Astrocyte (in vitro differentiated cells and primary cell): ENCODE data around the gene IMMP2L. TPM values are rescaled to one million over a fixed set of nuclear protein-coding genes. Genes with fewer than 3 reads are reported as not detected.

Experiments used
- DNase-seq: peaks from one replicate; pipeline ENCODE4 v3.0.0-alpha.2; 2010; ENCODE audit warnings: low read depth
- FAIRE-seq: peaks from 2 replicates; lab custom pipeline; 2011; peaks lifted over from hg19 to GRCh38; lab: Jason Lieb, UNC
- H2AFZ ChIP-seq: 2 replicates; pipeline ENCODE4 v1.6.0; 2012; ENCODE audit warnings: low read depth, low read length, inconsistent platforms
- H3K27ac ChIP-seq: 2 replicates; pipeline ENCODE4 v1.5.1; 2011; ENCODE audit warnings: low read depth, low read length, inconsistent platforms
- H3K27me3 ChIP-seq: 2 replicates; pipeline ENCODE4 v1.6.0; 2011; ENCODE audit warnings: low read length, inconsistent platforms; ENCODE audit not compliant: insufficient read depth
- H3K36me3 ChIP-seq: 2 replicates; pipeline ENCODE4 v1.5.1; 2011; ENCODE audit warnings: low read length, inconsistent platforms; ENCODE audit not compliant: insufficient read depth
- H3K4me1 ChIP-seq: 2 replicates; pipeline ENCODE4 v1.5.1; 2011; ENCODE audit warnings: low read length, inconsistent platforms; ENCODE audit not compliant: insufficient read depth
- H3K4me2 ChIP-seq: 2 replicates; pipeline ENCODE4 v1.6.0; 2012; ENCODE audit warnings: low read length, inconsistent platforms
- H3K4me3 ChIP-seq: 2 replicates; pipeline ENCODE4 v1.5.1; 2011; ENCODE audit warnings: low read depth, mild to moderate bottlenecking, low read length, inconsistent platforms; ENCODE audit not compliant: insufficient read depth
- H3K79me2 ChIP-seq: 2 replicates; pipeline ENCODE4 v1.6.0; 2012; ENCODE audit warnings: mild to moderate bottlenecking, low read length, inconsistent platforms; ENCODE audit not compliant: insufficient read depth
- H3K9ac ChIP-seq: 2 replicates; pipeline ENCODE4 v1.6.0; 2012; ENCODE audit warnings: mild to moderate bottlenecking, low read length, inconsistent platforms
- H3K9me3 ChIP-seq: 2 replicates; pipeline ENCODE4 v1.5.1; 2012; ENCODE audit warnings: low read depth, mild to moderate bottlenecking, low read length, inconsistent platforms; ENCODE audit not compliant: insufficient read depth
- H4K20me1 ChIP-seq: 2 replicates; pipeline ENCODE4 v1.6.0; 2012; ENCODE audit warnings: low read length, inconsistent platforms; ENCODE audit not compliant: insufficient read depth
- H3K27ac Mint-ChIP-seq: one replicate; pipeline ENCODE4 v1.8.0; 2021; ENCODE audit warnings: mild to moderate bottlenecking, mixed read lengths; ENCODE audit not compliant: unreplicated experiment
- H3K27me3 Mint-ChIP-seq: one replicate; pipeline ENCODE4 v1.8.0; 2021; ENCODE audit warnings: low read depth, mixed read lengths; ENCODE audit not compliant: unreplicated experiment
- H3K36me3 Mint-ChIP-seq: one replicate; pipeline ENCODE4 v1.8.0; 2021; ENCODE audit warnings: low read depth, mixed read lengths; ENCODE audit not compliant: unreplicated experiment
- H3K4me1 Mint-ChIP-seq: one replicate; pipeline ENCODE4 v1.8.0; 2021; ENCODE audit warnings: low read depth, mixed read lengths; ENCODE audit not compliant: unreplicated experiment
- H3K4me3 Mint-ChIP-seq: one replicate; pipeline ENCODE4 v1.8.0; 2021; ENCODE audit warnings: mild to moderate bottlenecking, moderate library complexity, mixed read lengths; ENCODE audit not compliant: unreplicated experiment
- H3K9me3 Mint-ChIP-seq: one replicate; pipeline ENCODE4 v1.8.0; 2021; ENCODE audit warnings: mild to moderate bottlenecking, mixed read lengths; ENCODE audit not compliant: unreplicated experiment
- EZH2 ChIP-seq: IDR thresholded peaks from 2 replicates; pipeline ENCODE4 v1.6.1; 2012; ENCODE audit warnings: mild to moderate bottlenecking, low read length, inconsistent platforms; ENCODE audit not compliant: insufficient read depth
- total RNA-seq: library from RNA; stranded (reverse); gene quantifications from 2 replicates; pipeline ENCODE4 v1.2.1, GENCODE V29; 2021
- TF ChIP-seq, protein P1 (sequence below): IDR thresholded peaks from 2 replicates; pipeline ENCODE4 v1.5.1; 2011; ENCODE audit warnings: low read depth, mild to moderate bottlenecking, inconsistent platforms, low read length, moderate library complexity; ENCODE audit not compliant: insufficient read depth

The IMMP2L gene
- total RNA-seq, 1 donor from 2014 or later: 13.8 TPM

DNA sequence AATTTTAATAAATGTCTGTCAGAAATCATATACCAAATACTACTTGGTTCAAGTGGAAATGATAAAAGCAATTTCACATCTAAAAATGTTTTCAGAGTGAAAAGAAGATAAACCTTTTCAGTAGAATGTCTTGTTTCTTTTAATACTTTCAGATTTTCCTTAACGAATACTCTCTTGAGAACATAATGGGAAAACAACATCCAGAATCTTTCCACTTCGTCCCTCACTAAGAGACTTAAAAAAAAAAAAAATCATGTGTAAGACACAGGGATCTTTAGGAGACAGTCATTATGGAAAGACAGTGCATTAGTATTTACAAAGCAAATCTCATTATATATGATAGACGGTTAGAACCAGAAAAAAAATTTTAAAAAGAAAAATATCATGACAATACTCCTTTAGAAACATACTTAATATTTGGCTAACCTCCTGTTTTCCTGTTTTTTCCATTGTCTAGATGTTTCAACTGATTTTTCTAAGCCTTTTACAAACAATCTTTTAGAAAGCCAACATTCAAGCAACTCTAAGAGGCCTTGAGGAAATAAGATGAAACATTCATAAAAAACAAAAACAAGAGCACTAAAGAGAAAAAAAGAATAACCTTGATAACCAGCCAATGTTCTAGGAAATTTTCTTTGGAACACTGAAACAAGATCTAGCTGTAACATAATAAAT, 811.2 kb downstream of the IMMP2L start:
- no peak for TF ChIP-seq EZH2
- TF ChIP-seq, protein P1, sequence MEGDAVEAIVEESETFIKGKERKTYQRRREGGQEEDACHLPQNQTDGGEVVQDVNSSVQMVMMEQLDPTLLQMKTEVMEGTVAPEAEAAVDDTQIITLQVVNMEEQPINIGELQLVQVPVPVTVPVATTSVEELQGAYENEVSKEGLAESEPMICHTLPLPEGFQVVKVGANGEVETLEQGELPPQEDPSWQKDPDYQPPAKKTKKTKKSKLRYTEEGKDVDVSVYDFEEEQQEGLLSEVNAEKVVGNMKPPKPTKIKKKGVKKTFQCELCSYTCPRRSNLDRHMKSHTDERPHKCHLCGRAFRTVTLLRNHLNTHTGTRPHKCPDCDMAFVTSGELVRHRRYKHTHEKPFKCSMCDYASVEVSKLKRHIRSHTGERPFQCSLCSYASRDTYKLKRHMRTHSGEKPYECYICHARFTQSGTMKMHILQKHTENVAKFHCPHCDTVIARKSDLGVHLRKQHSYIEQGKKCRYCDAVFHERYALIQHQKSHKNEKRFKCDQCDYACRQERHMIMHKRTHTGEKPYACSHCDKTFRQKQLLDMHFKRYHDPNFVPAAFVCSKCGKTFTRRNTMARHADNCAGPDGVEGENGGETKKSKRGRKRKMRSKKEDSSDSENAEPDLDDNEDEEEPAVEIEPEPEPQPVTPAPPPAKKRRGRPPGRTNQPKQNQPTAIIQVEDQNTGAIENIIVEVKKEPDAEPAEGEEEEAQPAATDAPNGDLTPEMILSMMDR: no peak
- Histone ChIP-seq H3K4me2 (no peak overlapping the region), H3K4me1 (no peaks in the 10 kb centered on the region), H3K79me2 (no peaks in the 10 kb centered on the region), H2AFZ (no peak overlapping the region), H3K36me3 (no peaks in the 10 kb centered on the region), H3K9me3 (no peaks in the 10 kb centered on the region), H3K9ac (no peak overlapping the region), H3K4me3 (no peak overlapping the region), H3K27me3 (no peaks in the 10 kb centered on the region), H4K20me1 (no peaks in the 10 kb centered on the region), H3K27ac (no peak overlapping the region)
- DNase-seq (no peak), FAIRE-seq (no peak)
- H3K36me3 Mint-ChIP-seq: no peaks in the 10 kb centered on the region
- H3K27ac Mint-ChIP-seq: no peak overlapping the region
- H3K4me1 Mint-ChIP-seq: no peaks in the 10 kb centered on the region
- H3K9me3 Mint-ChIP-seq: peaks cover 6% of the 10 kb centered on the region
- H3K27me3 Mint-ChIP-seq: no peaks in the 10 kb centered on the region
- no peak overlapping the region for H3K4me3 Mint-ChIP-seq

DNA sequence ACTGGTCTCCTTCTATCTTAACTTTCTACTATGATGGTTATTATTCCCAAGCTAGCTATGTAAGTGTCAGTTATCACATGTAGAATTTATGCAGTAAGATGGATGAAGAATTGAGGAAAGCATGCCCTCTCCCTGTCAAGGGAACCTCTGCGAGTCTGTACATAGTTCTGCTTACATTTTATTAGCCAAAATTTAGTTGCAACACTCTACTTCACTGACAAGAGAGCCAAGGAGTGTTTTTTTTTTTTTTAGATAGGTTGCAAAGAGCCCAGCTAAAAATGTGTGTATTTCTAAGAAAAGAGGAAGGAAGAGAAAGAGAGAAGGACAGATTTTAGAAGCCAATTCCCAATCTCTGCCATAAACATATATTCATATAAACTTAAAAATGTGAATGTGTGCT, 829.1 kb downstream of the IMMP2L start:
- Histone ChIP-seq H4K20me1 (no peaks in the 10 kb centered on the region), H3K4me2 (no peak overlapping the region), H3K9me3 (no peaks in the 10 kb centered on the region), H3K9ac (no peak overlapping the region), H2AFZ (no peak overlapping the region), H3K27me3 (no peaks in the 10 kb centered on the region), H3K4me3 (no peak overlapping the region), H3K36me3 (no peaks in the 10 kb centered on the region), H3K27ac (no peak overlapping the region), H3K79me2 (no peaks in the 10 kb centered on the region), H3K4me1 (no peaks in the 10 kb centered on the region)
- Mint-ChIP-seq H3K27ac (no peak overlapping the region), H3K36me3 (no peaks in the 10 kb centered on the region), H3K4me1 (no peaks in the 10 kb centered on the region), H3K4me3 (no peak overlapping the region), H3K27me3 (no peaks in the 10 kb centered on the region), H3K9me3 (peaks cover 2% of the 10 kb centered on the region)
- TF ChIP-seq EZH2: no peak
- TF ChIP-seq, protein P1: no peak
- no peak for FAIRE-seq
- DNase-seq: no peak

DNA sequence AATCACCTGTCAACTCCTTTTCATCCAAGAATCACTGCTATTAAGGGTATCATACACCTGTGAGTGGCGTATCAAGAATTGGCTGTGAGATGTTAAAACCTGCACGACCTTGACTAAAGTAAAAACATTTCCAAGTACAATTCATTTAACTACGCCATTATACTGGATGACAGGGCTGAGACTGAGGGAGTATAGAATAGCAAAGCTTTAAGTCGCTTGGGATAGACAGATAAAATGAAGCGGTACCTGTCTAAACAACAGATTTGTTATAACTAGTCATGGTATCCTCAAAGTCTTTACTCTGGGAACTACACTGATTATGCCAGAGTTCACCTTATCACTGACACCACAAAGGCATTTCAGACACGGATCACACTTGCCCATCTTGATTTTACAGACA, 837.5 kb downstream of the IMMP2L start:
- Histone ChIP-seq H3K27ac (no peak overlapping the region), H3K4me1 (no peaks in the 10 kb centered on the region), H3K9ac (no peak overlapping the region), H3K9me3 (no peaks in the 10 kb centered on the region), H3K36me3 (no peaks in the 10 kb centered on the region), H2AFZ (no peak overlapping the region), H3K79me2 (no peaks in the 10 kb centered on the region), H3K27me3 (no peaks in the 10 kb centered on the region), H3K4me2 (no peak overlapping the region), H4K20me1 (no peaks in the 10 kb centered on the region), H3K4me3 (no peak overlapping the region)
- DNase-seq (no peak), FAIRE-seq (no peak)
- H3K36me3 Mint-ChIP-seq: no peaks in the 10 kb centered on the region
- no peaks in the 10 kb centered on the region for H3K4me1 Mint-ChIP-seq
- no peak overlapping the region for H3K27ac Mint-ChIP-seq
- H3K4me3 Mint-ChIP-seq: no peak overlapping the region
- H3K9me3 Mint-ChIP-seq: peaks cover 2% of the 10 kb centered on the region
- TF ChIP-seq, protein P1: no peak
- H3K27me3 Mint-ChIP-seq: no peaks in the 10 kb centered on the region
